ENCODE measurements around the gene VKORC1L1. TPM values are rescaled to one million over a fixed set of nuclear protein-coding genes. Genes with fewer than 3 reads are reported as not detected.

VKORC1L1 gene
- polyA plus RNA-seq, 1 experiment, result 11.7 TPM

DNA sequence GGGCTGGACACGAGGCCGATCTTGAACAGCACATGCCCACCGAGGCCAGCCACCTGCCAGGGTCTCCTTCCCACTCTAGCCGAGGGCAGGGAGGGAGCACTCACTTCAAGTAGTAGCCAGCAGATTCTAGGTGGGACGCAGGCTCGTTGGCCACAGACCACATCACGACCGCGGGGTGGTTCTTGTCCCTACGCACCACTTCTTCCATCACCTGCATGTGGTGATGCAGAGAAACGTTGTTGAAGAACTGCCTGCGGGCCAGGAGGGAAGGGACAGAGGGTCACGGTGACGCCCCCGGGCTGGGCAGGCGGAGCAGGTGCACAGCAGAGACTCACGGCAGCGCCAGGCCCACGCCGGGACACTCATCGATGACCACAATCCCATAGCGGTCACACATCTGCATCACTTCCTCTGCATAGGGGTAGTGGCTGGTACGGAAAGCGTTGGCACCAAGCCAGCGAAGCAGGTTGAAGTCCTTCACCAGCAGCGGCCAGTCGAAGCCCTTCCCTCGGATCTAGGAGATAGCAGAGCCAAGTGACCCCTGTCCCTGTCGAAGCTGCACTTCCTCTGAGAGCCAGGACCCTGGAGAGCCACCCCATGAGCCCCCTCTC, 101.4 kb downstream of the VKORC1L1 start:
- Histone ChIP-seq H3K36me3 (ENCODE audit: control insufficient read depth, insufficient read depth, low read length) (peaks cover 19% of the 10 kb centered on the region), H3K4me3 (ENCODE audit: low read depth, low read length) (no peak overlapping the region), H3K27me3 (ENCODE audit: control insufficient read depth, insufficient read depth, low read length) (no peaks in the 10 kb centered on the region)
- ChIA-PET POLR2A (no interaction called here), CTCF (interaction anchor here (1.0 kb wide), 1 partner anchor 15 kb away, joined by 3 read pairs; no protein-coding TSS in a partner anchor)
- TF ChIP-seq, protein P1, sequence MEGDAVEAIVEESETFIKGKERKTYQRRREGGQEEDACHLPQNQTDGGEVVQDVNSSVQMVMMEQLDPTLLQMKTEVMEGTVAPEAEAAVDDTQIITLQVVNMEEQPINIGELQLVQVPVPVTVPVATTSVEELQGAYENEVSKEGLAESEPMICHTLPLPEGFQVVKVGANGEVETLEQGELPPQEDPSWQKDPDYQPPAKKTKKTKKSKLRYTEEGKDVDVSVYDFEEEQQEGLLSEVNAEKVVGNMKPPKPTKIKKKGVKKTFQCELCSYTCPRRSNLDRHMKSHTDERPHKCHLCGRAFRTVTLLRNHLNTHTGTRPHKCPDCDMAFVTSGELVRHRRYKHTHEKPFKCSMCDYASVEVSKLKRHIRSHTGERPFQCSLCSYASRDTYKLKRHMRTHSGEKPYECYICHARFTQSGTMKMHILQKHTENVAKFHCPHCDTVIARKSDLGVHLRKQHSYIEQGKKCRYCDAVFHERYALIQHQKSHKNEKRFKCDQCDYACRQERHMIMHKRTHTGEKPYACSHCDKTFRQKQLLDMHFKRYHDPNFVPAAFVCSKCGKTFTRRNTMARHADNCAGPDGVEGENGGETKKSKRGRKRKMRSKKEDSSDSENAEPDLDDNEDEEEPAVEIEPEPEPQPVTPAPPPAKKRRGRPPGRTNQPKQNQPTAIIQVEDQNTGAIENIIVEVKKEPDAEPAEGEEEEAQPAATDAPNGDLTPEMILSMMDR (IDR thresholded peaks at IDR 0.05; ENCODE audit: insufficient read depth, low read depth, low read length), result no peak
- DNase-seq (ENCODE audit: low read depth), result no peak

DNA sequence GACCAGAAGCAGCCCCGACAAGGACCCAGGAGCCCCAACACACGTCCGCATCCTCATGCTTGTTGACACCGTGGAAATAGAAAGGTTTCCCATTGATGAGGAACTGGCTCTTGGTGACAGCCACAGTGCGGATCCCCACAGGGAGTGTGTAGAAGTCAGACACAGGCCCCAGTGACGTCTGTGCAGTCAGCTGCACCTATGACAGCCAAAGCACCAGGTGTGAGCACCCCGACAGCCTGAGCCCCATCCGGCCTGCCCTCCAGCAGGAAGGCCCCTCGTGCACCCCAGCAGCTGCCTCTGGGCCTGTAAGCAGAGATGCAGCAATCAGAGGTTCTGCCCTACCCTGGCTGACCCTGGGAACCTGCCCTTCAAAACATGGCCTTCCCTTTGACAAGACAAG, 102.0 kb downstream of the VKORC1L1 start:
- Histone ChIP-seq H3K36me3 (ENCODE audit: control insufficient read depth, insufficient read depth, low read length) (peaks cover 17% of the 10 kb centered on the region), H3K4me3 (ENCODE audit: low read depth, low read length) (no peak overlapping the region), H3K27me3 (ENCODE audit: control insufficient read depth, insufficient read depth, low read length) (no peaks in the 10 kb centered on the region)
- CTCF ChIA-PET, result interaction anchor here (1.0 kb wide), 1 partner anchor 15 kb away, joined by 3 read pairs; no protein-coding TSS in a partner anchor
- TF ChIP-seq, protein P1 (IDR thresholded peaks at IDR 0.05; ENCODE audit: insufficient read depth, low read depth, low read length), result no peak
- POLR2A ChIA-PET, result no interaction called here
- DNase-seq (ENCODE audit: low read depth), result no peak

DNA sequence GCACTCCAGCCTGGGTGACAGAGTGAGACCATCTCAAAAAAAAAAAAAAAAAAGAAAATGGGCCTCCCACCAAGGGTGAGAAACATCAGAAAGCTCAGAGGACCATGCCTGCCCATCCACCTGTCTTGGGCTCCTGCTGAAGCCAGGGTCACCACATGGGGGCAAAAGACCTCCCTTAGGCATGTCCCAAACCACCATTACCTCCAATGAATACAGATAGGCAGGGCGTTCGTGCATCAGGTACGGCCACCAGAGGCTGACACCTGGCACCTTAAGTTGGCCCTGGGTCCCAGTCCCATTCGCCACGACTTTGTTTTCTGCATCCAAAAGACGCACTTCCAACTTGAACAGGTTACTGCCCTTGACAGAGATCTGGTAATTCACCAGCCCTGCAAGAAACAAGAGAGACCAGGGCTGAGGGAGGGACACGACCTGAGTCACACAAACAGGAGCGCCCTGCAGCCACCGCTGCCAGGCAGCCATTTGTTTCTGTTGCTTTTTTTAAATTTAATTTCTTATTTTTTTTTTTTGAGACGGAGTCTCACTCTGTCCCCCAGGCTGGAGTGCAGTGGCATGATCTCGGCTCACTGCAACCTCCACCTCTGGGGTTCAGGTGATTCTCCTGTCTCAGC, 103.1 kb downstream of the VKORC1L1 start:
- H3K36me3 ChIP-seq (ENCODE audit: control insufficient read depth, insufficient read depth, low read length), result peaks cover 14% of the 10 kb centered on the region
- ChIA-PET POLR2A (no interaction called here), CTCF (no interaction called here)
- no peak for DNase-seq (ENCODE audit: low read depth)
- TF ChIP-seq, protein P1 (IDR thresholded peaks at IDR 0.05; ENCODE audit: insufficient read depth, low read depth, low read length), result no peak
- no peak overlapping the region for H3K4me3 ChIP-seq (ENCODE audit: low read depth, low read length)
- H3K27me3 ChIP-seq (ENCODE audit: control insufficient read depth, insufficient read depth, low read length), result no peaks in the 10 kb centered on the region

DNA sequence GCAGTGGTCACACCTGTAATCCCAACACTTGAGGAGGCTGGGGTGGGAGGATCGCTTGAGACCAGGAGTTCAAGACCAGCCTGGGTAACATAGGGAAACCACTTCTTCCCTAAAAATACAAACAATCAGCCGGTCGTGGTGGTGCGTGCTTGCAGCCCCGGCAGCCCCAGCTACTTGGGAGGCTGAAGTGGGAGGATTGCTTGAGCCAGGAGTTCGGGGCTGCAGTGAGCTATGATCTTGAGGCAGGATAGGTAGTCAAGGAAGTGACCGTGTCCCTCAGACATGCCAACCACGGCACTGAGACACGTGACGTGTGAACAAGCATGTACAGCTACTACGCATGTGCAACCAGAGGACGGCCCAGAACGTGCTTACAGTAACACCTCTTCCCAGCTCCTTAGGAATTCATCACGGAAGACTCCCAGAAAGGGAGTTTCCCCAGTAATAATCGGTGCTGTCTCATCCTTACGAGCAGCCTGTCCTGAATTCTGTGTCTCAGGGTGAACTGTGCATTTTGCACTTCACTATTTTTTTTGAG, 103.9 kb downstream of the VKORC1L1 start:
- TF ChIP-seq, protein P1 (IDR thresholded peaks at IDR 0.05; ENCODE audit: insufficient read depth, low read depth, low read length), result no peak
- ChIA-PET CTCF (no interaction called here), POLR2A (no interaction called here)
- no peak for DNase-seq (ENCODE audit: low read depth)
- H3K36me3 ChIP-seq (ENCODE audit: control insufficient read depth, insufficient read depth, low read length), result peaks cover 12% of the 10 kb centered on the region
- H3K4me3 ChIP-seq (ENCODE audit: low read depth, low read length), result no peak overlapping the region
- no peaks in the 10 kb centered on the region for H3K27me3 ChIP-seq (ENCODE audit: control insufficient read depth, insufficient read depth, low read length)

DNA sequence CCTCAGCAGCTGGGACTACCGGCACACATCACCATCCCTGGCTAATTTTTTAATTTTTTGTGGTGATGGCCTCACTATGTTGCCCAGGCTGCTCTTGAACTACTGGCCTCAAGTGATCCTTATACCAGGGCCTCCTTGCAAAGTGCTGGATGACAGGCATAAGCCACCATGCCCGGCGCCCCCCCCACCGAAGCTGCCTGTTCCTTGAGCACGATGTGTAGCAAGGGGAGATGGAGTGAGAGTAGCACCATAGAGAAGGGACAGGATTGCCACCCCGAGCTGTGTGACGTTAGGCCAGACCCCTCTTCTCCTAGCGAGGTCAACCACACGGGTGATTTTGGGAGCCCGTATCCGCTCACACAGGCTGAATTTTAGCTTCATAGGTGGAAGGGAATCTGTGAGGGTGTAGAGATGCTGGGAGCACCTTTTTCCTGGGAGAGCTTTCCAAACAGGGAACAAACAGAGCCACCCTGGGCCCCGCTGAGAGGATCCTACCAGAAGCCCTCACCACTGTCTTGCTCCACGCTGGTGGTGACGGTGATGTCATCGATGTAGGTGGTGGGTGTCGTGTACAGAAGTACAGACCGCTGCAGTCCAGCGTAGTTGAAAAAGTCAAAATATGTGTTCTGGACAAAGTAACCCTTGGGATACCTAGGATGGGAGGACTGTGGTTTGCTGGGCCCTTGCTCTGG, 106.2 kb downstream of the VKORC1L1 start:
- POLR2A ChIA-PET, result no interaction called here
- no peak overlapping the region for H3K4me3 ChIP-seq (ENCODE audit: low read depth, low read length)
- peaks cover 9% of the 10 kb centered on the region for H3K36me3 ChIP-seq (ENCODE audit: control insufficient read depth, insufficient read depth, low read length)
- no peak for DNase-seq (ENCODE audit: low read depth)
- CTCF ChIA-PET, result no interaction called here
- no peaks in the 10 kb centered on the region for H3K27me3 ChIP-seq (ENCODE audit: control insufficient read depth, insufficient read depth, low read length)
- TF ChIP-seq, protein P1 (IDR thresholded peaks at IDR 0.05; ENCODE audit: insufficient read depth, low read depth, low read length), result no peak

Data from BJ (cell line).